Keratinocyte (primary cell): ENCODE results near the gene TEAD3. TPM values are rescaled to one million over a fixed set of nuclear protein-coding genes. Genes with fewer than 3 reads are reported as not detected.

Experiments used
- DNase-seq: peaks from one replicate; pipeline ENCODE4 v3.0.0-alpha.2; 2011; ENCODE audit warnings: low read depth, missing footprints, low spot score
- FAIRE-seq: peaks from 2 replicates; lab custom pipeline; 2011; peaks lifted over from hg19 to GRCh38; lab: Jason Lieb, UNC
- H2AFZ ChIP-seq: 2 replicates; pipeline ENCODE4 v1.6.0; 2012; ENCODE audit warnings: low read length, control low read depth, inconsistent platforms; ENCODE audit not compliant: control insufficient read depth
- H3K27ac ChIP-seq: 2 replicates; pipeline ENCODE4 v1.5.1; 2011; ENCODE audit warnings: low read length; ENCODE audit not compliant: control insufficient read depth, insufficient read depth
- H3K27me3 ChIP-seq: 3 replicates; pipeline ENCODE4 v1.6.0; 2011; ENCODE audit warnings: low read length; ENCODE audit not compliant: control insufficient read depth, insufficient read depth; ENCODE audit errors: extremely low read depth
- H3K36me3 ChIP-seq, 2 experiments: 2 replicates in 1 of 2; 3 replicates in 1 of 2; pipeline ENCODE4 v1.5.1; 2011; ENCODE audit warnings: low read length in 2 of 2, mild to moderate bottlenecking in 1 of 2; ENCODE audit not compliant: control insufficient read depth in 2 of 2, insufficient read depth in 2 of 2; ENCODE audit errors: extremely low read depth in 1 of 2
- H3K4me1 ChIP-seq: 3 replicates; pipeline ENCODE4 v1.5.1; 2011; ENCODE audit warnings: low read length; ENCODE audit not compliant: control insufficient read depth, insufficient read depth; ENCODE audit errors: extremely low read depth
- H3K4me2 ChIP-seq: 3 replicates; pipeline ENCODE4 v1.6.0; 2011; ENCODE audit warnings: low read depth, low read length; ENCODE audit not compliant: control insufficient read depth, insufficient read depth; ENCODE audit errors: extremely low read depth
- H3K4me3 ChIP-seq, 3 experiments: fragments of 200-600 bp in 1 of 3; sonication (generic) in 1 of 3; 2 replicates in 2 of 3; 3 replicates in 1 of 3; pipeline ENCODE4 v1.5.1; 2011 to 2016; ENCODE audit warnings: low read length in 3 of 3, mild to moderate bottlenecking in 3 of 3, control low read depth in 2 of 3, inconsistent platforms in 1 of 3, low read depth in 1 of 3, mixed read lengths in 1 of 3, mixed run types in 1 of 3, moderate library complexity in 1 of 3; ENCODE audit not compliant: control insufficient read depth in 2 of 3, insufficient read depth in 2 of 3; ENCODE audit errors: extremely low read depth in 1 of 3
- H3K79me2 ChIP-seq: 2 replicates; pipeline ENCODE4 v1.6.0; 2012; ENCODE audit warnings: low read length; ENCODE audit not compliant: control insufficient read depth, insufficient read depth
- H3K9ac ChIP-seq: 3 replicates; pipeline ENCODE4 v1.6.0; 2011; ENCODE audit warnings: low read length; ENCODE audit not compliant: control insufficient read depth, insufficient read depth; ENCODE audit errors: extremely low read depth
- H3K9me1 ChIP-seq: 3 replicates; pipeline ENCODE4 v1.6.0; 2011; ENCODE audit warnings: low read length; ENCODE audit not compliant: control insufficient read depth, insufficient read depth; ENCODE audit errors: extremely low read depth
- H3K9me3 ChIP-seq: 2 replicates; pipeline ENCODE4 v1.5.1; 2012; ENCODE audit warnings: low read depth, low read length; ENCODE audit not compliant: control insufficient read depth
- H4K20me1 ChIP-seq: 3 replicates; pipeline ENCODE4 v1.6.0; 2011; ENCODE audit warnings: low read length; ENCODE audit not compliant: control insufficient read depth, insufficient read depth; ENCODE audit errors: extremely low read depth
- CTCF ChIP-seq, 3 experiments: IDR thresholded peaks in 1 of 3; conservative IDR thresholded peaks in 1 of 3; optimal IDR thresholded peaks in 1 of 3; 2 replicates in 2 of 3; 3 replicates in 1 of 3; pipeline versions ENCODE3 to v1.5.1; 2011; ENCODE audit warnings: low read length in 3 of 3, mild to moderate bottlenecking in 3 of 3, moderate library complexity in 2 of 3, control low read depth in 1 of 3, inconsistent platforms in 1 of 3; ENCODE audit not compliant: insufficient read depth in 2 of 3; ENCODE audit errors: extremely low read depth in 1 of 3
- EZH2 ChIP-seq: IDR thresholded peaks from one replicate; pipeline ENCODE4 v1.6.1; 2012; ENCODE audit warnings: inconsistent platforms, mild to moderate bottlenecking, low read length, moderate library complexity
- dilution Hi-C: fragments of 300-500 bp; cut with MboI; formaldehyde crosslinking; loops from one replicate; pipeline ENCODE4 v1.7.0; 2020; ENCODE audit warnings: low sequenced_read_pairs; ENCODE audit not compliant: extremely low pct_ligation_motif_present
- polyA plus RNA-seq, 5 experiments: library from polyadenylated mRNA; depleted of rRNA in 3 of 5; stranded (reverse) in 3 of 5; stranded (forward) in 1 of 5; unstranded in 1 of 5; fragments of >200 nt; gene quantifications; 1 replicate in 1 of 5; 2 replicates in 3 of 5; 3 replicates in 1 of 5; pipeline versions ENCODE4 v1.2.1 to v1.2.3, GENCODE V29; 2011 to 2012; ENCODE audit warnings: missing spikeins in 2 of 5, low read depth in 1 of 5, low replicate concordance in 1 of 5

Gene TEAD3
- polyA plus RNA-seq, 1 donor (not counting 4 experiments of a cell fraction or from before 2014, with no cell fraction given): 5.7 TPM

DNA sequence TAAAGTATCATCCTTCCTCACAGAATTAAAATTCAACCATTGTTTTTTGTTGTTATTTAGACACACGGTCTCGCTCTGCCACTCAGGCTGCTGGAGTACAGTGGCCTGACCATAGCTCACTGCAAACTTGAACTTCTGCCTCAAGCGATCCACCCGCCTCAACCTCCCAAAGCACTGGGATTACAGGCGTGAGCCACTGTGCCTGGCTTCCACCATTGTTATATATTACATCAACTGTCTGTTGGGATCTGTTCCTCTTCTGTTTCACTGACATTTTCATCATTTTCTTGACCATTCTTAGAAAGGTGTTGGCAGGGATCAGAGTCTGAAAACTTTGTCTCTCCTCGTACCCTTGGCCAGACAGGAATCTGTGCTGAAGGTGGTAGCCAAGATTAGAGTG is 37.1 kb upstream of the TEAD3 start:
- dilution Hi-C loops: no loop called here
- Histone ChIP-seq H3K79me2 (no peaks in the 10 kb centered on the region), H3K4me1 (no peaks in the 10 kb centered on the region), H4K20me1 (no peaks in the 10 kb centered on the region), H2AFZ (no peak overlapping the region), H3K9ac (no peak overlapping the region), H3K4me3 (no peak overlapping the region), H3K27ac (no peak overlapping the region), H3K9me3 (no peaks in the 10 kb centered on the region), H3K27me3 (no peaks in the 10 kb centered on the region), H3K9me1 (no peaks in the 10 kb centered on the region), H3K36me3 (no peaks in the 10 kb centered on the region), H3K4me2 (no peak overlapping the region)
- DNase-seq (no peak), FAIRE-seq (no peak)
- TF ChIP-seq EZH2: no peak
- no peak for TF ChIP-seq CTCF (optimal IDR thresholded peaks at IDR 0.05 in 1 of 3, IDR thresholded peaks at IDR 0.05 in 1 of 3, conservative IDR thresholded peaks at IDR 0.05 in 1 of 3; ENCODE audit: extremely low read depth in 1 of 3, insufficient read depth in 2 of 3, low read length in 3 of 3)

DNA sequence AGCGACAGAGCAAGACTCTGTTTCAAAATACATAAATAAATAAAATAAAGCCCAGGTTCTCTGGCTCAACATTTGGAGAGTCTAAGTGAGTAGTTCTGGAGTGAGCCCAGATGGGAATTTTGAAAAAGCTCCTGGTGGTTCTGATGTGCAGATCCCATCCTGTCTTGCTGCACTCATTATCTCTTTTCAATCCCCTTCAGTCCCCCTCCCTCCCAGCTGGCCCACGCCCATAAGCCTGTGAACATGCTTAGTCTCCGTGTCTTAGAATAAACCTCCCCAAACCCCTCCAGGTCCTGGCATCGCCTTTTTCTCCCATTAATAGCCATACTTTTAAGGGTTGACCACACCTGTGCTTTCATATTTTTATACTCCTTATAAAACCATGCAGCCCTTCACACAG is 35.2 kb upstream of the TEAD3 start:
- H3K4me1 ChIP-seq: no peaks in the 10 kb centered on the region
- H3K79me2 ChIP-seq: no peaks in the 10 kb centered on the region
- no peak overlapping the region for H3K4me2 ChIP-seq
- no peak overlapping the region for H3K9ac ChIP-seq
- no peaks in the 10 kb centered on the region for H3K9me3 ChIP-seq
- FAIRE-seq (no peak), DNase-seq (no peak)
- H3K36me3 ChIP-seq: no peaks in the 10 kb centered on the region
- no peaks in the 10 kb centered on the region for H3K27me3 ChIP-seq
- H3K27ac ChIP-seq: no peak overlapping the region
- no peaks in the 10 kb centered on the region for H4K20me1 ChIP-seq
- no peaks in the 10 kb centered on the region for H3K9me1 ChIP-seq
- dilution Hi-C loops: no loop called here
- no peak overlapping the region for H3K4me3 ChIP-seq
- H2AFZ ChIP-seq: no peak overlapping the region
- no peak for TF ChIP-seq EZH2

GRCh38 chr6:35524380-35525020 is 27.6 kb upstream of the TEAD3 start:
- Histone ChIP-seq H3K36me3 (no peaks in the 10 kb centered on the region), H3K9me1 (no peaks in the 10 kb centered on the region), H4K20me1 (no peaks in the 10 kb centered on the region), H3K4me3 (no peak overlapping the region), H3K27me3 (no peaks in the 10 kb centered on the region), H3K4me1 (peaks cover 8% of the 10 kb centered on the region), H2AFZ (no peak overlapping the region), H3K27ac (no peak overlapping the region), H3K4me2 (no peak overlapping the region), H3K9me3 (no peaks in the 10 kb centered on the region), H3K79me2 (no peaks in the 10 kb centered on the region), H3K9ac (no peak overlapping the region)
- dilution Hi-C loops: no loop called here
- TF ChIP-seq CTCF (optimal IDR thresholded peaks at IDR 0.05 in 1 of 3, IDR thresholded peaks at IDR 0.05 in 1 of 3, conservative IDR thresholded peaks at IDR 0.05 in 1 of 3; ENCODE audit: extremely low read depth in 1 of 3, insufficient read depth in 2 of 3, low read length in 3 of 3): no peak
- no peak for TF ChIP-seq EZH2
- no peak for FAIRE-seq
- DNase-seq: no peak
